Sigmoid colon (tissue), 7 donors: Measurements from ENCODE around the gene FAM78B. TPM values are rescaled to one million over a fixed set of nuclear protein-coding genes. Genes with fewer than 3 reads are reported as not detected.

Experiments
- DNase-seq: peaks from one replicate; pipeline ENCODE4 v3.0.0-alpha.2; 2019
- H3K27ac ChIP-seq, 4 donors: fragments of 200-600 bp; sonication (generic); one replicate each; pipeline ENCODE4 v1.5.1; 2016 to 2019; ENCODE audit warnings: mild to moderate bottlenecking in 1 of 4
- H3K27me3 ChIP-seq, 3 donors: fragments of 200-600 bp; sonication (generic); one replicate each; pipeline ENCODE4 v1.5.1; 2019; ENCODE audit warnings: mild to moderate bottlenecking in 1 of 3
- H3K36me3 ChIP-seq, 4 donors: fragments of 200-600 bp; sonication (generic); one replicate each; pipeline ENCODE4 v1.5.1; 2016 to 2019
- H3K4me1 ChIP-seq, 4 donors: fragments of 200-600 bp; sonication (generic); one replicate each; pipeline ENCODE4 v1.5.1; 2017 to 2019
- H3K4me3 ChIP-seq, 4 donors: fragments of 200-600 bp; sonication (generic); one replicate each; pipeline ENCODE4 v1.5.1; 2017 to 2019; ENCODE audit warnings: mild to moderate bottlenecking in 2 of 4, moderate library complexity in 1 of 4
- H3K9me3 ChIP-seq, 4 donors: fragments of 200-600 bp in 3 of 4; sonication (generic) in 3 of 4; one replicate each; pipeline versions ENCODE4 v1.5.1 to v1.6.1; 2013 to 2019
- CTCF ChIP-seq, 4 experiments: fragments of 450-650 bp in 3 of 4; fragments of 200-600 bp in 1 of 4; IDR thresholded peaks; one replicate each; pipeline ENCODE4 v1.5.1; 2016 to 2019; ENCODE audit warnings: antibody characterized with exemption in 4 of 4, mild to moderate bottlenecking in 3 of 4, moderate library complexity in 2 of 4
- EP300 ChIP-seq, 4 donors: sonication (generic); formaldehyde crosslinking; IDR thresholded peaks; one replicate each; pipeline ENCODE4 v1.6.1; 2017; ENCODE audit warnings: antibody characterized with exemption in 4 of 4
- POLR2A ChIP-seq, 2 donors: fragments of 450-650 bp; IDR thresholded peaks; one replicate each; pipeline ENCODE4 v1.6.1; 2016; ENCODE audit warnings: antibody characterized with exemption in 2 of 2, mild to moderate bottlenecking in 2 of 2, moderate library complexity in 2 of 2
- POLR2AphosphoS5 ChIP-seq, 4 donors: sonication (generic); formaldehyde crosslinking; IDR thresholded peaks; one replicate each; pipeline ENCODE4 v1.6.1; 2017; ENCODE audit warnings: antibody characterized with exemption in 4 of 4
- WGBS, 2 donors: extraction: QIAGEN DNeasy Blood & Tissue Kit; methylation state at CpG; one replicate each; pipeline ENCODE4 v1.1.7; 2013; 5-methylcytosine and 5-hydroxymethylcytosine counted together
- intact Hi-C: fragments of 100-400 bp; cut with DNase I; formaldehyde crosslinking; loops from one replicate; pipeline ENCODE4 v1.15.1; 2023
- polyA plus RNA-seq, 3 donors: library from polyadenylated mRNA; stranded (reverse); fragments of 200-250 nt; gene quantifications; one replicate each; pipeline ENCODE4 v1.2.3, GENCODE V29; 2013
- small RNA-seq, 3 donors: library from RNA; depleted of rRNA; stranded (forward); fragments of <200 nt; gene quantifications; one replicate each; pipeline ENCODE3, GENCODE V24; 2016
- total RNA-seq, 4 donors: library from RNA; depleted of rRNA; stranded (reverse); fragments of >200 nt; gene quantifications; one replicate each; pipeline ENCODE4 v1.1.0, GENCODE V29; 2016
- donor health status: healthy with polysubstance abuse.
- donor health status: Bipolar disorder and iron deficiency.
- donor health status: healthy.

The FAM78B gene
- total and polyA plus RNA-seq, 7 donors = 0.23 to 5.4 (median 2.0) TPM

DNA sequence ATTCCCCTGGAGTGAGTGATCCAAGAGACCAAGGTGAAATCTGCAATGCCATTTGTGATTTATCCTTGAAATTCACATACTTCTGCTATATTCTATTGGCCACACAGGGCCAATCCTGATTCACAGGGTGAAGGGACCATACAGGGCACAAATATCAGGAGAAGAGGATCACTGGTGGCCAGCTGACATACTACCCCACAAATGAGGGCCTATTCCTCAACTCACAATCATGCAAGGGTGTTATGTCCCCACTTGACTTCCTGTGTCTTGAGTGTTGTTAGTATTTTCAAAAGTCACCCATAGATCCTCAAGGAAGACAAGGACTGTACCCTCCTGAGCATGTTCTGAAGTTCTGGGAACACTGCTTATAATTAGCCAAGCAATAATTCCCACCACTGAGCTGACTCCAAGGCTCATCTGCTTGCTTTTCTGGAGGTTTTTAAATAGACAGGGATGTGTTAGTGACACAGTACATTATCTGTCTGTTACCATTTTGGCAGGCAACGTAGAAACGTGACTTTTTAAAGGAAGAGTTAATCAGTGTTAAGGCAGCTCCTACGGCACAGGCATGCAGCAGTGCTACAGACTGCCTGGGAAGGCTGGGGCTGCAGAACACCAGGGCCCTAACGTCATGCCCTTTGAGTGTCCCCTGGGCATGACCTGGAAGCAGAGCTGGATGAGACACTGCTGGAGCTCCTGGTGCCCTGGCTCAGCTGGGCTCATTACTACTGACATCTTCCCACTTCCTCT is 137.4 kb downstream of the FAM78B start:
- Histone ChIP-seq H3K36me3 (no peaks in the 10 kb centered on the region), H3K27ac (no peak overlapping the region), H3K4me1 (no peaks in the 10 kb centered on the region), H3K4me3 (no peak overlapping the region), H3K9me3 (no peaks in the 10 kb centered on the region), H3K27me3 (no peaks in the 10 kb centered on the region)
- no peak for DNase-seq
- TF ChIP-seq CTCF (IDR thresholded peaks at IDR 0.05) (no peak), EP300 (IDR thresholded peaks at IDR 0.05) (no peak), POLR2A (IDR thresholded peaks at IDR 0.05) (no peak), POLR2AphosphoS5 (IDR thresholded peaks at IDR 0.05) (no peak)
- 74 to 85% methylated on average over 4 of the region's 4 CpGs for WGBS, 2 donors
- intact Hi-C loops = no loop called here

DNA sequence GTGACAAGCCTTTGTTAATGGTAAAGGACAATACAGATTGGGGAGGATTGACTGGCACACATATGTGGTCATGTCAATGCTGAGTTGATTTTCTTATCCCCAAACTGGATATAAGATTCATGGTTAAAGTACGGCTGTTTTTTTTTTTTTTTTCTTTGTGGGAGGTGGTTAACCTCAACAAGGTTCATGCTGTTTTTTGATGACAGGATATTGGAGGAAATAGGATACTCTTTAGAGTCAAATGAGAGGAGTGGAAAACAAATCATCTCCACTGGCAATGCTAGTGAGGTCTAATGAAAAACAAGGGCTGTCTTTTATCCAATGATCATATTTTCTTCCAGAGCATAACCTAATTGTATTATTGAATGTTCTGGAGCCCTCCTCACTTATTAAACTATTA is 140.2 kb downstream of the FAM78B start:
- no peaks in the 10 kb centered on the region for H3K9me3 ChIP-seq
- no peaks in the 10 kb centered on the region for H3K4me1 ChIP-seq
- no peak overlapping the region for H3K27ac ChIP-seq
- intact Hi-C loops = no loop called here
- no peaks in the 10 kb centered on the region for H3K36me3 ChIP-seq
- 62 to 74% methylated on average over 1 of the region's 1 CpG for WGBS, 2 donors
- no peaks in the 10 kb centered on the region for H3K27me3 ChIP-seq
- DNase-seq = no peak
- TF ChIP-seq POLR2AphosphoS5 (IDR thresholded peaks at IDR 0.05) (no peak), EP300 (IDR thresholded peaks at IDR 0.05) (no peak), CTCF (IDR thresholded peaks at IDR 0.05) (no peak), POLR2A (IDR thresholded peaks at IDR 0.05) (no peak)
- no peak overlapping the region for H3K4me3 ChIP-seq

GRCh38 chr1:166026143-166026542 is 140.7 kb downstream of the FAM78B start:
- Histone ChIP-seq H3K4me3 (no peak overlapping the region), H3K4me1 (no peaks in the 10 kb centered on the region), H3K27me3 (no peaks in the 10 kb centered on the region), H3K36me3 (no peaks in the 10 kb centered on the region), H3K9me3 (no peaks in the 10 kb centered on the region), H3K27ac (no peak overlapping the region)
- intact Hi-C loops = no loop called here
- 20 to 53% methylated on average over 2 of the region's 2 CpGs for WGBS, 2 donors
- no peak for DNase-seq
- no peak for TF ChIP-seq EP300 (IDR thresholded peaks at IDR 0.05)
- TF ChIP-seq CTCF (IDR thresholded peaks at IDR 0.05) = no peak
- no peak for TF ChIP-seq POLR2A (IDR thresholded peaks at IDR 0.05)

DNA sequence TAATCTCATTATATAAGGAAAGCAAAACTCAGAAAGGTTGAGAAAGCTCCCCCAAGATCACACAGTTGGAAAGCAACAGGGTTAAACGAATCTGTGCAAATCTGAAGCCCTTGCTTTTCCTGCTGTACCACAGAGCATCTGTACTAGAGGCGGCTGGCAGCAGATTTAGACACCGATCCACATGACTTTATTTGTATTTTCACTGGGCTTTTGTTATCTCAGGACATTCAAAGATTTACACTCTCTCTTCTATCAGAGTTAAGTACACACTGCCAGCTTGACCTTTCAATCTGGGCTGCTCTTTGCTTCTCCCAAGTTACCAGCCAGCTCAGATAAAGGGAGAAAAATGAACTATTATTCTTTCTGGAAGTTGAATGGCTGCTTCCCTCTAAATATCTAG is 146.6 kb downstream of the FAM78B start:
- 20 to 34% methylated on average over 3 of the region's 3 CpGs for WGBS, 2 donors
- TF ChIP-seq POLR2AphosphoS5 (IDR thresholded peaks at IDR 0.05) (no peak), CTCF (IDR thresholded peaks at IDR 0.05) (no peak), POLR2A (IDR thresholded peaks at IDR 0.05) (no peak), EP300 (IDR thresholded peaks at IDR 0.05) (no peak)
- intact Hi-C loops = no loop called here
- Histone ChIP-seq H3K4me1 (no peaks in the 10 kb centered on the region), H3K27ac (no peak overlapping the region), H3K9me3 (no peaks in the 10 kb centered on the region), H3K36me3 (no peaks in the 10 kb centered on the region), H3K4me3 (no peak overlapping the region), H3K27me3 (no peaks in the 10 kb centered on the region)
- no peak for DNase-seq

Small RNA genes within 50 kb of the gene (small RNA-seq; reads per million reads assigned to genes)
- 0 reads per million in 3 donors for gene MIR921
- 0 reads per million in 3 donors for gene RNA5SP64
